GM23338 (cell line): Measurements from ENCODE around the gene ZCCHC14. TPM values are rescaled to one million over a fixed set of nuclear protein-coding genes. Genes with fewer than 3 reads are reported as not detected.

ENCODE experiments used
- ATAC-seq: fragments of 200-7000 bp; cut with Tn5 transposase; 3 replicates; pipeline ENCODE4 v1.9.1; 2020
- DNase-seq: peaks from one replicate; pipeline ENCODE4 v3.0.0-alpha.2; 2015; ENCODE audit warnings: low spot score
- H2AFZ ChIP-seq: fragments of 200-600 bp; sonication (generic); 2 replicates; pipeline ENCODE4 v1.8.0; 2016; ENCODE audit warnings: antibody characterized with exemption, mild to moderate bottlenecking, moderate library complexity
- H3F3A ChIP-seq: fragments of 200-600 bp; sonication (generic); replicated peaks from 2 replicates; pipeline ENCODE4 v1.8.0; 2017; ENCODE audit warnings: antibody characterized with exemption, mixed run types, low read depth
- H3K27ac ChIP-seq: fragments of 200-600 bp; sonication (generic); 2 replicates; pipeline ENCODE4 v1.6.1; 2016; ENCODE audit warnings: low read depth
- H3K27me3 ChIP-seq: fragments of 200-600 bp; sonication (generic); 2 replicates; pipeline ENCODE4 v1.8.0; 2016; ENCODE audit warnings: mild to moderate bottlenecking, mixed run types, moderate library complexity; ENCODE audit not compliant: insufficient read depth
- H3K36me3 ChIP-seq: fragments of 200-600 bp; sonication (generic); 2 replicates; pipeline ENCODE4 v1.8.0; 2016; ENCODE audit warnings: mild to moderate bottlenecking; ENCODE audit not compliant: insufficient read depth
- H3K4me1 ChIP-seq: fragments of 200-600 bp; sonication (generic); 2 replicates; pipeline ENCODE4 v1.8.0; 2016; ENCODE audit warnings: mild to moderate bottlenecking, moderate library complexity; ENCODE audit not compliant: insufficient read depth
- H3K4me2 ChIP-seq: fragments of 200-600 bp; sonication (generic); 2 replicates; pipeline ENCODE4 v1.7.1; 2017; ENCODE audit warnings: mixed run types
- H3K4me3 ChIP-seq: fragments of 200-600 bp; sonication (generic); 2 replicates; pipeline ENCODE4 v1.6.1; 2016; ENCODE audit warnings: mixed run types
- H3K79me2 ChIP-seq: fragments of 200-600 bp; sonication (generic); replicated peaks from 2 replicates; pipeline ENCODE4 v1.8.0; 2017; ENCODE audit warnings: mild to moderate bottlenecking; ENCODE audit not compliant: insufficient read depth
- H3K9me2 ChIP-seq: fragments of 200-600 bp; sonication (generic); 2 replicates; pipeline ENCODE4 v1.8.0; 2017; ENCODE audit not compliant: insufficient read depth
- H4K20me1 ChIP-seq: fragments of 200-600 bp; sonication (generic); replicated peaks from 2 replicates; pipeline ENCODE4 v1.8.0; 2017; ENCODE audit warnings: mild to moderate bottlenecking; ENCODE audit not compliant: insufficient read depth
- H3K27ac Mint-ChIP-seq: 2 replicates; pipeline ENCODE4 v1.8.0; 2020; ENCODE audit warnings: inconsistent platforms, mild to moderate bottlenecking, moderate library complexity, mixed read lengths
- H3K27me3 Mint-ChIP-seq: 3 replicates; pipeline ENCODE4 v1.8.0; 2022; ENCODE audit warnings: low read depth, mild to moderate bottlenecking, moderate library complexity, mixed read lengths, inconsistent platforms; ENCODE audit not compliant: insufficient read depth, poor library complexity
- H3K36me3 Mint-ChIP-seq: 3 replicates; pipeline ENCODE4 v1.8.0; 2021; ENCODE audit warnings: low read depth, mild to moderate bottlenecking, inconsistent platforms, moderate library complexity, mixed read lengths
- H3K4me1 Mint-ChIP-seq: 3 replicates; pipeline ENCODE4 v1.8.0; 2020; ENCODE audit warnings: mild to moderate bottlenecking, inconsistent platforms, mixed read lengths
- H3K4me3 Mint-ChIP-seq: 3 replicates; pipeline ENCODE4 v1.8.0; 2021; ENCODE audit warnings: moderate library complexity, mild to moderate bottlenecking, inconsistent platforms, mixed read lengths
- H3K9me3 Mint-ChIP-seq: 3 replicates; pipeline ENCODE4 v1.8.0; 2020; ENCODE audit warnings: moderate library complexity, mild to moderate bottlenecking, inconsistent platforms, mixed read lengths
- CREB1 ChIP-seq: fragments of 250-450 bp; sonication (Bioruptor Pico); IDR thresholded peaks from 2 replicates; pipeline ENCODE4 v1.5.0; 2020; ENCODE audit warnings: low read depth, mild to moderate bottlenecking, moderate library complexity
- CTCF ChIP-seq, 2 experiments: fragments of 200-600 bp in 1 of 2; sonication (generic) in 1 of 2; conservative IDR thresholded peaks; 2 replicates each; pipeline versions ENCODE4 v1.5.1 to v1.6.1; 2016 to 2017; ENCODE audit warnings: antibody characterized with exemption in 2 of 2, low read depth in 2 of 2, mild to moderate bottlenecking in 2 of 2, moderate library complexity in 1 of 2
- ETS1 ChIP-seq: IDR thresholded peaks from 2 replicates; pipeline ENCODE4 v1.6.1; 2016; ENCODE audit warnings: antibody characterized with exemption
- EZH2 ChIP-seq: fragments of 200-600 bp; sonication (generic); IDR thresholded peaks from one replicate; pipeline ENCODE4 v1.8.0; 2017; ENCODE audit warnings: antibody characterized with exemption, mild to moderate bottlenecking, low read depth; ENCODE audit not compliant: unreplicated experiment
- EZH2phosphoT487 ChIP-seq: fragments of 200-600 bp; sonication (generic); IDR thresholded peaks from one replicate; pipeline ENCODE4 v1.8.1; 2018; ENCODE audit warnings: antibody characterized with exemption; ENCODE audit not compliant: unreplicated experiment
- JUNB ChIP-seq: IDR thresholded peaks from one replicate; pipeline ENCODE4 v1.6.1; 2016; ENCODE audit warnings: antibody characterized with exemption; ENCODE audit not compliant: unreplicated experiment
- NANOG ChIP-seq: IDR thresholded peaks from 2 replicates; pipeline ENCODE4 v1.6.1; 2016; ENCODE audit warnings: antibody characterized with exemption, borderline replicate concordance
- POLR2AphosphoS5 ChIP-seq: IDR thresholded peaks from 2 replicates; pipeline ENCODE4 v1.6.1; 2016; ENCODE audit warnings: antibody characterized with exemption, low read depth
- ZNF114 ChIP-seq: fragments of 250-450 bp; sonication (Bioruptor Pico); IDR thresholded peaks from 2 replicates; pipeline ENCODE4 v1.5.0; 2020; ENCODE audit warnings: mild to moderate bottlenecking, moderate library complexity
- ZNF331 ChIP-seq: fragments of 250-450 bp; sonication (Bioruptor Pico); IDR thresholded peaks from 2 replicates; pipeline ENCODE4 v1.5.0; 2020; ENCODE audit warnings: low read depth, mild to moderate bottlenecking, moderate library complexity
- ZNF462 ChIP-seq: fragments of 250-450 bp; sonication (Bioruptor Pico); IDR thresholded peaks from 2 replicates; pipeline ENCODE4 v1.5.0; 2020; ENCODE audit warnings: mild to moderate bottlenecking, moderate library complexity
- polyA plus RNA-seq: library from polyadenylated mRNA; unstranded; fragments of >200 nt; fragmentation: Nextera tagmentation; extraction: Ambion mirVana; gene quantifications from 2 replicates; pipeline ENCODE4 v1.2.1, GENCODE V29; 2016
- total RNA-seq: library from RNA; depleted of rRNA; stranded (reverse); fragments of >200 nt; shearing (Covaris generic); gene quantifications from 2 replicates; pipeline ENCODE4 v1.2.3, GENCODE V29; 2014

The ZCCHC14 gene
- total and polyA plus RNA-seq, 2 experiments from 2014 or later, result 6.8 to 22.4 TPM

- no peak for TF ChIP-seq ETS1
- no peak for TF ChIP-seq ZNF114
- TF ChIP-seq NANOG, result no peak
- TF ChIP-seq POLR2AphosphoS5, result no peak
- no peak for TF ChIP-seq CREB1 (CRISPR knock-in tag)
- TF ChIP-seq EZH2phosphoT487, result no peak
- TF ChIP-seq ZNF462 (CRISPR knock-in tag), result no peak
Observed at GRCh38 chr16:87422106-87422505, 70.7 kb downstream of the ZCCHC14 start (continued).

- peaks cover 10% of the 10 kb centered on the region for H3K27me3 Mint-ChIP-seq
- Histone ChIP-seq H3F3A (no peaks in the 10 kb centered on the region), H2AFZ (no peak overlapping the region), H3K9me2 (no peaks in the 10 kb centered on the region), H3K4me3 (no peak overlapping the region), H3K36me3 (peaks cover 3% of the 10 kb centered on the region; the same call in 1 of the 2 replicates), H3K79me2 (0 out of 2 replicates have a peak, but pooled peaks cover 2% of the 10 kb centered on the region), H3K27me3 (no peaks in the 10 kb centered on the region), H3K27ac (0 out of 2 replicates have a peak overlapping the region, but pooled peaks have one; percentile 19), H3K4me2 (no peak overlapping the region), H4K20me1 (peaks cover 7% of the 10 kb centered on the region), H3K4me1 (peaks cover 8% of the 10 kb centered on the region)
- DNase-seq (no peak), ATAC-seq (no peak)
- no peaks in the 10 kb centered on the region; the same call in 2 of the 3 replicates for H3K9me3 Mint-ChIP-seq
- peaks cover 49% of the 10 kb centered on the region for H3K36me3 Mint-ChIP-seq
- peaks cover 29% of the 10 kb centered on the region for H3K4me1 Mint-ChIP-seq
- no peak for TF ChIP-seq JUNB
- no peak for TF ChIP-seq ZNF114
- TF ChIP-seq CTCF (conservative IDR thresholded peaks at IDR 0.05; ENCODE audit: low read depth in 2 of 2), result no peak
- no peak for TF ChIP-seq ZNF331 (CRISPR knock-in tag)
- no peak for TF ChIP-seq EZH2
- no peak for TF ChIP-seq POLR2AphosphoS5
- no peak overlapping the region for H3K4me3 Mint-ChIP-seq
- no peak overlapping the region for H3K27ac Mint-ChIP-seq
Observed at GRCh38 chr16:87421003-87421912, 71.6 kb downstream of the ZCCHC14 start.
